ENCODE results near the gene PPFIBP2. TPM values are rescaled to one million over a fixed set of nuclear protein-coding genes. Genes with fewer than 3 reads are reported as not detected.

Gene PPFIBP2
- total and polyA plus RNA-seq, 2 of the 13 experiments (the other 11 are each of a cell fraction or from before 2014, with no cell fraction given), result 15.0 to 52.5 TPM

DNA sequence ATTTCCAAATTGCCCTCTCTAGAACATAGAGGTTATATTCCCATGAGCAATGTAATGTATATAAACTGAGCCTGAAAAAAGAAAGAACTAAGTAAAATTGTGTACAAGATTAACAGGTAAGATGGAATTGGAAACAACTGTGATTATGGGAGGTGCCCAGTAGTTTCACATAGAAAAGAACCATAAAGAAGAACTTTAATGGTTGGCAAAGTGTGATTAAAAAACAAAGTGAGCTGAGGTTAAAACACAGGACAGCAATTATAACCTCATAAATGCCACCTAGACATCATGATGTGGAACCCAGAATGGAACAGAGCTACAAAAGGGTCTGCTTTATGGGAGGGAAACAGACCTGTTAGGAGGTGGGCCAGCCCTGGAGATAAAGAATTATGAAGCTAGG, 100.9 kb downstream of the PPFIBP2 start (continued):
- TF ChIP-seq, protein P1, sequence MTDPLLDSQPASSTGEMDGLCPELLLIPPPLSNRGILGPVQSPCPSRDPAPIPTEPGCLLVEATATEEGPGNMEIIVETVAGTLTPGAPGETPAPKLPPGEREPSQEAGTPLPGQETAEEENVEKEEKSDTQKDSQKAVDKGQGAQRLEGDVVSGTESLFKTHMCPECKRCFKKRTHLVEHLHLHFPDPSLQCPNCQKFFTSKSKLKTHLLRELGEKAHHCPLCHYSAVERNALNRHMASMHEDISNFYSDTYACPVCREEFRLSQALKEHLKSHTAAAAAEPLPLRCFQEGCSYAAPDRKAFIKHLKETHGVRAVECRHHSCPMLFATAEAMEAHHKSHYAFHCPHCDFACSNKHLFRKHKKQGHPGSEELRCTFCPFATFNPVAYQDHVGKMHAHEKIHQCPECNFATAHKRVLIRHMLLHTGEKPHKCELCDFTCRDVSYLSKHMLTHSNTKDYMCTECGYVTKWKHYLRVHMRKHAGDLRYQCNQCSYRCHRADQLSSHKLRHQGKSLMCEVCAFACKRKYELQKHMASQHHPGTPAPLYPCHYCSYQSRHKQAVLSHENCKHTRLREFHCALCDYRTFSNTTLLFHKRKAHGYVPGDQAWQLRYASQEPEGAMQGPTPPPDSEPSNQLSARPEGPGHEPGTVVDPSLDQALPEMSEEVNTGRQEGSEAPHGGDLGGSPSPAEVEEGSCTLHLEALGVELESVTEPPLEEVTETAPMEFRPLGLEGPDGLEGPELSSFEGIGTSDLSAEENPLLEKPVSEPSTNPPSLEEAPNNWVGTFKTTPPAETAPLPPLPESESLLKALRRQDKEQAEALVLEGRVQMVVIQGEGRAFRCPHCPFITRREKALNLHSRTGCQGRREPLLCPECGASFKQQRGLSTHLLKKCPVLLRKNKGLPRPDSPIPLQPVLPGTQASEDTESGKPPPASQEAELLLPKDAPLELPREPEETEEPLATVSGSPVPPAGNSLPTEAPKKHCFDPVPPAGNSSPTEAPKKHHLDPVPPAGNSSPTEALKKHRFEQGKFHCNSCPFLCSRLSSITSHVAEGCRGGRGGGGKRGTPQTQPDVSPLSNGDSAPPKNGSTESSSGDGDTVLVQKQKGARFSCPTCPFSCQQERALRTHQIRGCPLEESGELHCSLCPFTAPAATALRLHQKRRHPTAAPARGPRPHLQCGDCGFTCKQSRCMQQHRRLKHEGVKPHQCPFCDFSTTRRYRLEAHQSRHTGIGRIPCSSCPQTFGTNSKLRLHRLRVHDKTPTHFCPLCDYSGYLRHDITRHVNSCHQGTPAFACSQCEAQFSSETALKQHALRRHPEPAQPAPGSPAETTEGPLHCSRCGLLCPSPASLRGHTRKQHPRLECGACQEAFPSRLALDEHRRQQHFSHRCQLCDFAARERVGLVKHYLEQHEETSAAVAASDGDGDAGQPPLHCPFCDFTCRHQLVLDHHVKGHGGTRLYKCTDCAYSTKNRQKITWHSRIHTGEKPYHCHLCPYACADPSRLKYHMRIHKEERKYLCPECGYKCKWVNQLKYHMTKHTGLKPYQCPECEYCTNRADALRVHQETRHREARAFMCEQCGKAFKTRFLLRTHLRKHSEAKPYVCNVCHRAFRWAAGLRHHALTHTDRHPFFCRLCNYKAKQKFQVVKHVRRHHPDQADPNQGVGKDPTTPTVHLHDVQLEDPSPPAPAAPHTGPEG (CRISPR knock-in tag; IDR thresholded peaks at IDR 0.05), result no peak
- TF ChIP-seq ZNF253 (CRISPR knock-in tag; IDR thresholded peaks at IDR 0.05; ENCODE audit: borderline replicate concordance) (no peak), FOXA3 (CRISPR knock-in tag; IDR thresholded peaks at IDR 0.05) (no peak), ZMAT3 (CRISPR knock-in tag; conservative IDR thresholded peaks at IDR 0.05) (no peak)

DNA sequence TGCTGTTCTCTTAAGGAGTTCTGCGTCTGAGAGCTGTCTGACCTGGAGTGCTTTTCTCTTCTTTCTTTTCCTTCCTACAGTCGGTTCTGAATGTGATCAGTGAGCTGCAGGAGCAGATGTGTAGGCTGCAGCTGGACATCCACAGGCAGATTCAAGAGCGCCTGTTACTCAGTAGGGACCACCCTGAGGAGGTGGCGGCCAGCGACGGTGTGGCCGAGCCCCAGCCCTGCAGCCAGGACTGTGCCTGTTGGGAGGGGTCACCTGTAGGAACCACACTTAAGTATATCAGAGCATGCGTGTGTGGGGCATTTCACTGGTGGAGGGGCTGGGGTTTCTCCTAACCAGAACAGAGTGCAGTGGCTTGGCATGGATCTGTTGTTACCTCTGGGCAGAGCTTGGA, 103.2 kb downstream of the PPFIBP2 start:
- ATAC-seq (no peak), DNase-seq (ENCODE audit: low spot score) (no peak), FAIRE-seq (no peak)
- Histone ChIP-seq H3K79me2 (ENCODE audit: insufficient read depth, low read length) (no peaks in the 10 kb centered on the region), H3K27me3 (ENCODE audit: control insufficient read depth in 1 of 2, insufficient read depth in 2 of 2, low read length in 2 of 2) (no peaks in the 10 kb centered on the region), H3K9me3 (ENCODE audit: low read length) (no peaks in the 10 kb centered on the region), H3K4me1 (ENCODE audit: insufficient read depth, low read length) (peaks cover 21% of the 10 kb centered on the region), H4K20me1 (ENCODE audit: insufficient read depth, low read length) (no peaks in the 10 kb centered on the region; the same call in 1 of the 2 replicates), H3K4me3 (replicated peaks in 1 of 3; ENCODE audit: insufficient read depth in 1 of 3, low read depth in 2 of 3, low read length in 3 of 3) (no peak overlapping the region), H3K27ac (ENCODE audit: extremely low read length, insufficient read depth, low read length) (no peak overlapping the region), H2AFZ (ENCODE audit: low read length) (no peak overlapping the region), H3K4me2 (ENCODE audit: low read depth, low read length) (no peak overlapping the region), H3K9ac (ENCODE audit: insufficient read depth, low read depth, low read length) (no peak overlapping the region), H3K36me3 (replicated peaks in 1 of 2; ENCODE audit: control insufficient read depth in 1 of 2, insufficient read depth in 2 of 2, low read length in 2 of 2) (peaks cover 12 to 34% of the 10 kb centered on the region in 2 experiments)
- ChIA-PET CTCF (ENCODE audit: low intra/inter-chr PET ratio, low total read pairs) (no interaction called here), POLR2A (no interaction called here)
- intact Hi-C loops (cut with micrococcal nuclease; ENCODE audit: unreplicated experiment), result no loop called here
- WGBS (ENCODE audit: low lambda C conversion rate), result 100% methylated on average over 8 of the region's 8 CpGs
- in situ Hi-C loops (cut with HindIII; ENCODE audit: extremely low pct_ligation_motif_present, low pct_unique_long_range_greater_than_20kb), result no loop called here
- no TSS peak for BruUV-seq (replicated peaks)
- no peak for TF ChIP-seq HNF4G (IDR thresholded peaks at IDR 0.05; ENCODE audit: borderline replicate concordance, low read depth, low read length)
- TF ChIP-seq HNF4G (CRISPR knock-in tag; IDR thresholded peaks at IDR 0.05; ENCODE audit: borderline replicate concordance, low read depth), result no peak
- no peak for TF ChIP-seq ZNF674 (CRISPR knock-in tag; IDR thresholded peaks at IDR 0.05; ENCODE audit: low read depth)
- TF ChIP-seq, protein P2, sequence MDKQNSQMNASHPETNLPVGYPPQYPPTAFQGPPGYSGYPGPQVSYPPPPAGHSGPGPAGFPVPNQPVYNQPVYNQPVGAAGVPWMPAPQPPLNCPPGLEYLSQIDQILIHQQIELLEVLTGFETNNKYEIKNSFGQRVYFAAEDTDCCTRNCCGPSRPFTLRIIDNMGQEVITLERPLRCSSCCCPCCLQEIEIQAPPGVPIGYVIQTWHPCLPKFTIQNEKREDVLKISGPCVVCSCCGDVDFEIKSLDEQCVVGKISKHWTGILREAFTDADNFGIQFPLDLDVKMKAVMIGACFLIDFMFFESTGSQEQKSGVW (CRISPR knock-in tag; IDR thresholded peaks at IDR 0.05; ENCODE audit: borderline replicate concordance), result no peak
- TF ChIP-seq, protein P3, sequence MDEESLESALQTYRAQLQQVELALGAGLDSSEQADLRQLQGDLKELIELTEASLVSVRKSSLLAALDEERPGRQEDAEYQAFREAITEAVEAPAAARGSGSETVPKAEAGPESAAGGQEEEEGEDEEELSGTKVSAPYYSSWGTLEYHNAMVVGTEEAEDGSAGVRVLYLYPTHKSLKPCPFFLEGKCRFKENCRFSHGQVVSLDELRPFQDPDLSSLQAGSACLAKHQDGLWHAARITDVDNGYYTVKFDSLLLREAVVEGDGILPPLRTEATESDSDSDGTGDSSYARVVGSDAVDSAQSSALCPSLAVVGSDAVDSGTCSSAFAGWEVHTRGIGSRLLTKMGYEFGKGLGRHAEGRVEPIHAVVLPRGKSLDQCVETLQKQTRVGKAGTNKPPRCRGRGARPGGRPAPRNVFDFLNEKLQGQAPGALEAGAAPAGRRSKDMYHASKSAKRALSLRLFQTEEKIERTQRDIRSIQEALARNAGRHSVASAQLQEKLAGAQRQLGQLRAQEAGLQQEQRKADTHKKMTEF (CRISPR knock-in tag; IDR thresholded peaks at IDR 0.05), result no peak
- TF ChIP-seq ZFX (CRISPR knock-in tag; IDR thresholded peaks at IDR 0.05; ENCODE audit: low read depth), result no peak
- no peak for TF ChIP-seq ZBTB7B (CRISPR knock-in tag; IDR thresholded peaks at IDR 0.05)
- TF ChIP-seq, protein P4, sequence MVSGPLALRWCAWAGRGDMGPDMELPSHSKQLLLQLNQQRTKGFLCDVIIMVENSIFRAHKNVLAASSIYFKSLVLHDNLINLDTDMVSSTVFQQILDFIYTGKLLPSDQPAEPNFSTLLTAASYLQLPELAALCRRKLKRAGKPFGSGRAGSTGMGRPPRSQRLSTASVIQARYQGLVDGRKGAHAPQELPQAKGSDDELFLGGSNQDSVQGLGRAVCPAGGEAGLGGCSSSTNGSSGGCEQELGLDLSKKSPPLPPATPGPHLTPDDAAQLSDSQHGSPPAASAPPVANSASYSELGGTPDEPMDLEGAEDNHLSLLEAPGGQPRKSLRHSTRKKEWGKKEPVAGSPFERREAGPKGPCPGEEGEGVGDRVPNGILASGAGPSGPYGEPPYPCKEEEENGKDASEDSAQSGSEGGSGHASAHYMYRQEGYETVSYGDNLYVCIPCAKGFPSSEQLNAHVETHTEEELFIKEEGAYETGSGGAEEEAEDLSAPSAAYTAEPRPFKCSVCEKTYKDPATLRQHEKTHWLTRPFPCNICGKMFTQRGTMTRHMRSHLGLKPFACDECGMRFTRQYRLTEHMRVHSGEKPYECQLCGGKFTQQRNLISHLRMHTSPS (CRISPR knock-in tag; IDR thresholded peaks at IDR 0.05; ENCODE audit: low read depth), result no peak
- no peak for TF ChIP-seq ZNF20 (CRISPR knock-in tag; IDR thresholded peaks at IDR 0.05)
- TF ChIP-seq SAFB2 (CRISPR knock-in tag; IDR thresholded peaks at IDR 0.05; ENCODE audit: borderline replicate concordance, low read depth), result no peak
